K562 (cell line): Measurements from ENCODE around the gene COL23A1. TPM values are rescaled to one million over a fixed set of nuclear protein-coding genes. Genes with fewer than 3 reads are reported as not detected.

ENCODE experiments used
- ATAC-seq: fragments of 200-7000 bp; cut with Tn5 transposase; 3 replicates; pipeline ENCODE4 v1.9.1; 2020; ENCODE audit warnings: moderate library complexity
- BruUV-seq: library from RNA; stranded (reverse); fragments of 400-500 nt; replicated peaks from 2 replicates; lab custom pipeline; 2021; lab: Mats Ljungman, UMichigan
- CTCF ChIA-PET: fragments of 300-600 bp; formaldehyde crosslinking; extraction: SDS; loops from one replicate; lab custom pipeline; 2021; ENCODE audit warnings: low intra/inter-chr PET ratio; lab: Yijun Ruan, JAX
- POLR2A ChIA-PET: fragments of 300-600, 350-650 bp; sonication (Branson Sonifier 250); formaldehyde crosslinking; extraction: SDS; loops from one replicate; lab custom pipeline; 2021; ENCODE audit warnings: antibody characterized with exemption, inconsistent platforms; lab: Yijun Ruan, JAX
- DNase-seq, 4 experiments: peaks; one replicate each; pipeline versions ENCODE4 v3.0.0 to v3.0.0-alpha.2; 2011 to 2018; ENCODE audit warnings: low spot score in 3 of 4, mixed read lengths in 3 of 4; ENCODE audit errors: extremely low read depth in 1 of 4
- FAIRE-seq: peaks from 2 replicates; lab custom pipeline; 2011; peaks lifted over from hg19 to GRCh38; lab: Jason Lieb, UNC
- H2AFZ ChIP-seq: 2 replicates; pipeline ENCODE4 v1.6.0; 2011; ENCODE audit warnings: low read depth, low read length, control low read depth, inconsistent platforms
- H3K27ac ChIP-seq: fragments of 200-600 bp; 3 replicates; pipeline ENCODE4 v1.8.0; 2011; ENCODE audit warnings: low read depth, mild to moderate bottlenecking, control low read depth, inconsistent platforms, low read length, moderate library complexity, mixed read lengths; ENCODE audit errors: extremely low read depth
- H3K27me3 ChIP-seq, 2 experiments: fragments of 300-600 bp in 1 of 2; 2 replicates in 1 of 2; 3 replicates in 1 of 2; pipeline versions ENCODE4 v1.6.0 to v1.8.0; 2011; ENCODE audit warnings: inconsistent platforms in 2 of 2, low read length in 2 of 2, mild to moderate bottlenecking in 1 of 2, mixed read lengths in 1 of 2, moderate library complexity in 1 of 2; ENCODE audit not compliant: control insufficient read depth in 2 of 2, insufficient read depth in 2 of 2
- H3K36me3 ChIP-seq: fragments of 300-600 bp; 3 replicates; pipeline ENCODE4 v1.8.0; 2011; ENCODE audit warnings: mild to moderate bottlenecking, low read length, inconsistent platforms; ENCODE audit not compliant: control insufficient read depth, insufficient read depth
- H3K4me1 ChIP-seq, 2 experiments: fragments of 200-600 bp in 1 of 2; replicated peaks in 1 of 2; 2 replicates in 1 of 2; 3 replicates in 1 of 2; pipeline versions ENCODE4 v1.5.1 to v1.8.0; 2011; ENCODE audit warnings: inconsistent platforms in 2 of 2, low read length in 2 of 2, mild to moderate bottlenecking in 1 of 2, mixed read lengths in 1 of 2, moderate library complexity in 1 of 2; ENCODE audit not compliant: control insufficient read depth in 2 of 2, insufficient read depth in 2 of 2
- H3K4me2 ChIP-seq: 2 replicates; pipeline ENCODE4 v1.6.1; 2011; ENCODE audit warnings: low read length, control low read depth, inconsistent platforms, mixed read lengths; ENCODE audit not compliant: insufficient read depth
- H3K4me3 ChIP-seq: fragments of 200-600 bp; sonication (generic), shearing (Covaris generic); 2 replicates; pipeline ENCODE4 v1.5.1; 2016; ENCODE audit warnings: control low read depth, inconsistent platforms
- H3K79me2 ChIP-seq: fragments of 200-600 bp; 3 replicates; pipeline ENCODE4 v1.8.0; 2011; ENCODE audit warnings: low read length, inconsistent platforms; ENCODE audit not compliant: control insufficient read depth, insufficient read depth
- H3K9ac ChIP-seq, 2 experiments: 2 replicates each; pipeline versions ENCODE4 v1.6.0 to v1.6.1; 2011; ENCODE audit warnings: low read depth in 2 of 2, low read length in 2 of 2, control low read depth in 1 of 2, inconsistent platforms in 1 of 2, mild to moderate bottlenecking in 1 of 2, mixed read lengths in 1 of 2; ENCODE audit not compliant: insufficient read depth in 1 of 2
- H3K9me1 ChIP-seq: one replicate; pipeline ENCODE4 v1.6.0; 2011; ENCODE audit warnings: inconsistent platforms, mild to moderate bottlenecking, low read length, moderate library complexity; ENCODE audit not compliant: control insufficient read depth, insufficient read depth
- H3K9me3 ChIP-seq: replicated peaks from 2 replicates; pipeline ENCODE4 v1.5.1; 2011; ENCODE audit warnings: low read depth, low read length, inconsistent platforms; ENCODE audit not compliant: control insufficient read depth, insufficient read depth
- H4K20me1 ChIP-seq: replicated peaks from 2 replicates; pipeline ENCODE4 v1.6.1; 2011; ENCODE audit warnings: low read length, inconsistent platforms, mixed read lengths; ENCODE audit not compliant: control insufficient read depth, insufficient read depth
- MED1 ChIP-seq: sonication (generic); formaldehyde crosslinking; IDR thresholded peaks from 2 replicates; pipeline ENCODE4 v1.8.1; 2023; ENCODE audit warnings: missing genetic modification reagents, borderline replicate concordance
- MXD1 ChIP-seq: fragments of 250-450 bp; sonication (Bioruptor Pico); IDR thresholded peaks from 2 replicates; pipeline ENCODE4 v1.8.0; 2021; ENCODE audit warnings: borderline replicate concordance, mild to moderate bottlenecking, moderate library complexity; ENCODE audit not compliant: poor library complexity, severe bottlenecking
- POLR2AphosphoS5 ChIP-seq: IDR thresholded peaks from 2 replicates; pipeline ENCODE4 v1.6.1; 2011; ENCODE audit warnings: mild to moderate bottlenecking, low read depth, low read length, moderate library complexity; ENCODE audit not compliant: control insufficient read depth, insufficient read depth
- PTBP1 ChIP-seq: fragments of 200-400 bp; formaldehyde crosslinking; IDR thresholded peaks from 2 replicates; pipeline ENCODE4 v1.6.1; 2017; ENCODE audit warnings: low read depth, low read length
- RBM15 ChIP-seq: fragments of 200-400 bp; formaldehyde crosslinking; IDR thresholded peaks from 2 replicates; pipeline ENCODE4 v1.6.1; 2018; ENCODE audit warnings: mild to moderate bottlenecking, low read length, moderate library complexity; ENCODE audit not compliant: insufficient read depth
- SP2 ChIP-seq: IDR thresholded peaks from 2 replicates; pipeline ENCODE4 v1.6.1; 2011; ENCODE audit warnings: mild to moderate bottlenecking, low read depth, low read length, moderate library complexity; ENCODE audit not compliant: poor library complexity, severe bottlenecking; ENCODE audit errors: extremely low read depth
- XRCC5 ChIP-seq: fragments of 200-400 bp; formaldehyde crosslinking; IDR thresholded peaks from 2 replicates; pipeline ENCODE4 v1.6.1; 2017; ENCODE audit warnings: low read depth, mild to moderate bottlenecking, low read length
- ZNF354B ChIP-seq: fragments of 250-450 bp; sonication (Bioruptor Pico); IDR thresholded peaks from 2 replicates; pipeline ENCODE4 v1.4.0; 2020
- ZNF586 ChIP-seq: fragments of 450-650 bp; formaldehyde crosslinking; conservative IDR thresholded peaks from 2 replicates; pipeline ENCODE4 v1.4.0; 2020; ENCODE audit warnings: mild to moderate bottlenecking, moderate library complexity
- ZNF695 ChIP-seq: fragments of 450-650 bp; formaldehyde crosslinking; IDR thresholded peaks from 2 replicates; pipeline ENCODE4 v1.4.0; 2020; ENCODE audit warnings: mild to moderate bottlenecking, moderate library complexity
- ZSCAN29 ChIP-seq: fragments of 450-650 bp; IDR thresholded peaks from 2 replicates; pipeline ENCODE4 v1.6.1; 2017
- ZSCAN32 ChIP-seq: fragments of 450-650 bp; formaldehyde crosslinking; IDR thresholded peaks from 2 replicates; pipeline ENCODE4 v1.4.0; 2020; ENCODE audit warnings: mild to moderate bottlenecking, moderate library complexity
- WGBS: fragments of 100-300 bp; shearing (Covaris generic); methylation state at CpG from one replicate; pipeline ENCODE4 v1.1.6; 2016; ENCODE audit warnings: low coverage, mixed read lengths; ENCODE audit not compliant: insufficient coverage; ENCODE audit errors: missing lambda C conversion rate; 5-methylcytosine and 5-hydroxymethylcytosine counted together
- in situ Hi-C: fragments of 300-500 bp; cut with MboI; formaldehyde crosslinking; loops from 4 replicates; pipeline ENCODE4 v1.15.0; 2018; ENCODE audit warnings: inconsistent platforms, mixed read lengths
- intact Hi-C: fragments of 100-400 bp; cut with micrococcal nuclease; formaldehyde crosslinking; loops from 2 replicates; pipeline ENCODE4 v1.14.2; 2022
- polyA plus RNA-seq, 8 experiments: library from polyadenylated mRNA; depleted of rRNA in 4 of 8; stranded (reverse) in 5 of 8; unstranded in 3 of 8; fragments of >200 nt; fragmentation: Nextera tagmentation in 2 of 8; fragmentation: Illumina TruSeq in 1 of 8; extraction: Ambion mirVana in 2 of 8; extraction: Trizol in 1 of 8; gene quantifications; 2 replicates each; pipeline versions ENCODE4 v1.2.1 to v1.2.3, GENCODE V29; 2011 to 2014; ENCODE audit warnings: inconsistent platforms in 1 of 8, missing spikeins in 1 of 8
- total RNA-seq, 7 experiments: library from RNA; depleted of rRNA in 6 of 7; stranded (reverse); fragments of >200 nt in 6 of 7; fragmentation: Illumina TruSeq in 2 of 7; extraction: Trizol in 2 of 7; gene quantifications; 2 replicates each; pipeline versions ENCODE4 v1.2.1 to v1.2.3, GENCODE V29; 2011 to 2021; ENCODE audit warnings: low replicate concordance in 1 of 7
- TF ChIP-seq, protein P1 (sequence below): fragments of 450-650 bp; conservative IDR thresholded peaks from 2 replicates; pipeline ENCODE4 v1.6.1; 2016; ENCODE audit warnings: missing genetic modification characterization, low read depth, mild to moderate bottlenecking, control low read depth, missing compliant biosample characterization

The COL23A1 gene
- total and polyA plus RNA-seq, 9 of the 15 experiments (the other 6 are each of a cell fraction or from before 2014, with no cell fraction given): 0.09 TPM; not detected in 8

GRCh38 chr5:178236126-178236525 is 354.1 kb downstream of the COL23A1 start:
- CTCF ChIA-PET: interaction anchor here (0.5 to 1.3 kb wide), 2 partner anchors 321 to 603 kb away, joined by 3 to 4 read pairs; no protein-coding TSS in a partner anchor
- BruUV-seq: no TSS peak
- DNase-seq (no peak), ATAC-seq (no peak)
- Histone ChIP-seq H3K27me3 (no peaks in the 10 kb centered on the region), H3K9ac (peak overlapping the region in 1 of 2 experiments; percentile 68; a peak in 1 of 4 replicates), H3K4me1 (peaks cover 28 to 43% of the 10 kb centered on the region in 2 experiments), H3K4me3 (no peak overlapping the region), H3K9me1 (no peaks in the 10 kb centered on the region), H2AFZ (peak overlapping the region; percentile 75), H4K20me1 (no peaks in the 10 kb centered on the region), H3K79me2 (peaks cover 14% of the 10 kb centered on the region)
- 88% methylated on average over 9 of the region's 9 CpGs for WGBS
- TF ChIP-seq PTBP1 (no peak), MXD1 (CRISPR knock-in tag) (no peak), POLR2AphosphoS5 (no peak), ZNF695 (CRISPR knock-in tag) (no peak), ZNF586 (no peak), MED1 (CRISPR knock-in tag) (no peak), ZSCAN32 (no peak), ZNF354B (CRISPR knock-in tag) (no peak), XRCC5 (no peak), RBM15 (no peak), SP2 (no peak), ZSCAN29 (no peak)
- TF ChIP-seq, protein P1, sequence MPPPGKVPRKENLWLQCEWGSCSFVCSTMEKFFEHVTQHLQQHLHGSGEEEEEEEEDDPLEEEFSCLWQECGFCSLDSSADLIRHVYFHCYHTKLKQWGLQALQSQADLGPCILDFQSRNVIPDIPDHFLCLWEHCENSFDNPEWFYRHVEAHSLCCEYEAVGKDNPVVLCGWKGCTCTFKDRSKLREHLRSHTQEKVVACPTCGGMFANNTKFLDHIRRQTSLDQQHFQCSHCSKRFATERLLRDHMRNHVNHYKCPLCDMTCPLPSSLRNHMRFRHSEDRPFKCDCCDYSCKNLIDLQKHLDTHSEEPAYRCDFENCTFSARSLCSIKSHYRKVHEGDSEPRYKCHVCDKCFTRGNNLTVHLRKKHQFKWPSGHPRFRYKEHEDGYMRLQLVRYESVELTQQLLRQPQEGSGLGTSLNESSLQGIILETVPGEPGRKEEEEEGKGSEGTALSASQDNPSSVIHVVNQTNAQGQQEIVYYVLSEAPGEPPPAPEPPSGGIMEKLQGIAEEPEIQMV (tag): no peak
- TF ChIP-seq, all 486 proteins: peak for 0
- no peak for FAIRE-seq
- peak overlapping the region; percentile 22; the same call in 1 of the 2 replicates for H3K4me2 ChIP-seq
- POLR2A ChIA-PET: interaction anchor here (0.6 to 0.7 kb wide), 2 partner anchors 410 to 412 kb away, joined by 3 read pairs; no protein-coding TSS in a partner anchor
- intact Hi-C loops: loop anchor here (5.0 kb wide), 2 partner anchors 316 to 601 kb away; no protein-coding TSS in a partner anchor
- no peaks in the 10 kb centered on the region for H3K9me3 ChIP-seq
- in situ Hi-C loops: no loop called here
- no peak overlapping the region for H3K27ac ChIP-seq
- peaks cover 2% of the 10 kb centered on the region; the same call in 2 of the 3 replicates for H3K36me3 ChIP-seq
